Prostate gland (tissue), 2 donors: ENCODE data around the gene GALNTL6.

Source experiments
- POLR2A ChIP-seq: fragments of 450-650 bp; IDR thresholded peaks from one replicate; pipeline ENCODE4 v1.6.1; 2016; ENCODE audit warnings: antibody characterized with exemption, mild to moderate bottlenecking
- TF ChIP-seq, protein P1 (sequence below), 4 experiments: fragments of 200-600 bp in 2 of 4; fragments of 450-650 bp in 2 of 4; sonication (generic) in 2 of 4; IDR thresholded peaks; 1 replicate in 3 of 4; 2 replicates in 1 of 4; pipeline ENCODE4 v1.5.1; 2016 to 2019; ENCODE audit warnings: antibody characterized with exemption in 4 of 4, mild to moderate bottlenecking in 2 of 4, moderate library complexity in 2 of 4

DNA sequence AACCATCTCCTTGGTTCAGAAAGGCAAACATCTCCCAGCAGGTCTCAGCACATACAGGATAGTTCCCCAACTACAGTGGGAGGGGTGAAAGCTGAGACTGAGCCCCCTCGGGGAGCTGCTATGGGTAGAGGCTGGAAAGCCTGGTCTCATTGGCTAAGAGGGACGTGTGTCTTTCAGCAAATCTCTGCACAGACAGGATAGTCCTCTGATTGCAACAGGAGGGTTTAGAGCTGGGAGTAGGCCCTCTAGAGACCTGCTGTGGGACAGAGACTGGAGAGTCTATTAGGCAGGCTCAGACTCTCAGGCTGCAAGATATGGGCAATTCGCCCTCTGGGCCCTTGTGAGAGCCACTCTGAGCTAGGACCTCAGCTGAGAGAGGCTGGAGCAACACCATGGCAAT is 1083.8 kb downstream of the GALNTL6 start:
- no peak for TF ChIP-seq POLR2A
- TF ChIP-seq, protein P1, sequence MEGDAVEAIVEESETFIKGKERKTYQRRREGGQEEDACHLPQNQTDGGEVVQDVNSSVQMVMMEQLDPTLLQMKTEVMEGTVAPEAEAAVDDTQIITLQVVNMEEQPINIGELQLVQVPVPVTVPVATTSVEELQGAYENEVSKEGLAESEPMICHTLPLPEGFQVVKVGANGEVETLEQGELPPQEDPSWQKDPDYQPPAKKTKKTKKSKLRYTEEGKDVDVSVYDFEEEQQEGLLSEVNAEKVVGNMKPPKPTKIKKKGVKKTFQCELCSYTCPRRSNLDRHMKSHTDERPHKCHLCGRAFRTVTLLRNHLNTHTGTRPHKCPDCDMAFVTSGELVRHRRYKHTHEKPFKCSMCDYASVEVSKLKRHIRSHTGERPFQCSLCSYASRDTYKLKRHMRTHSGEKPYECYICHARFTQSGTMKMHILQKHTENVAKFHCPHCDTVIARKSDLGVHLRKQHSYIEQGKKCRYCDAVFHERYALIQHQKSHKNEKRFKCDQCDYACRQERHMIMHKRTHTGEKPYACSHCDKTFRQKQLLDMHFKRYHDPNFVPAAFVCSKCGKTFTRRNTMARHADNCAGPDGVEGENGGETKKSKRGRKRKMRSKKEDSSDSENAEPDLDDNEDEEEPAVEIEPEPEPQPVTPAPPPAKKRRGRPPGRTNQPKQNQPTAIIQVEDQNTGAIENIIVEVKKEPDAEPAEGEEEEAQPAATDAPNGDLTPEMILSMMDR (IDR thresholded peaks at IDR 0.05), result no peak
